Fibroblast of villous mesenchyme (primary cell): ENCODE measurements around the gene ZNF345. TPM values are rescaled to one million over a fixed set of nuclear protein-coding genes. Genes with fewer than 3 reads are reported as not detected.
A peak's percentile ranks its signal among the peaks of the same experiment; 100 is the strongest.

ENCODE experiments used
- DNase-seq: peaks from one replicate; pipeline ENCODE4 v3.0.0-alpha.2; 2010; ENCODE audit warnings: low read depth
- H3K4me3 ChIP-seq: 2 replicates; pipeline ENCODE4 v1.5.1; 2011; ENCODE audit warnings: low read depth, mild to moderate bottlenecking, low read length
- total RNA-seq: library from RNA; depleted of rRNA; stranded (reverse); fragments of >200 nt; gene quantifications from 2 replicates; pipeline ENCODE4 v1.2.3, GENCODE V29; 2012
- TF ChIP-seq, protein P1 (sequence below): IDR thresholded peaks from 2 replicates; pipeline ENCODE4 v1.5.1; 2012; ENCODE audit warnings: low read depth, mild to moderate bottlenecking, low read length; ENCODE audit not compliant: insufficient read depth

ZNF345 gene
- total RNA-seq, 1 donor = 6.0 TPM

DNA sequence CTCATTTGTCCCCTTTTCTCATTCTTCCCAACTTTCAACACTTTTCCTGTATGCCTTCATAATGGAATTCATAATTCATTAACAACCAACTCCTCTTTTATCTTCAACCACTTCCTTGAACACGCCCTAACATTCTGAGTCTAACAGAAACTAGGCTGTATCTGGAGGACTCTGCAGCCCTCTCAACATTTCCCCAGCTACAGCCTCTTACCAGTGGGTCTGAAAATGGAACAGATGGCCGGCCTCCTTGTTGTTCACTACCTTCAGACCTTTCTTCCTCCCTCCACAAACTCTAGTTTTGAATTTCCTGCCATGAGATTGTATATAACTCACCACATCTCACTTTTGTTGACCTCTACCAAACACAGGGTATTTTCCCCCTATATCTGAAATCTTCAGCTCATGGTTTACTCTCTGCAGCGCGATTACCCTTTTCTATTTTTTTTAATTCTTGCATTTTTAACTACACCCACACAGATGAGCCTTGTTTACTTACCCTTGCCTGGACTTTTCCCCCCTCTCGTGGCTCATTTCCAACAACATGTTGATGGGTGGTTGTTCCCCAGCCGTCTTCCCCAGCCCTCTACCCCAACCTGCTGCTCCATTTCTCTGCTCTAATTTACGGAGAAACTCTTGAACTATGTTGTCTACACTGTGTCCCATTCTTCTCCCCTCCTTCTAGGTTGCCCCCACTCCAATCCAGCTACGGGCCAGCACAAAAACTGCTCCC is 13.3 kb upstream of the ZNF345 start:
- peak overlapping the region; percentile 88 for H3K4me3 ChIP-seq
- TF ChIP-seq, protein P1, sequence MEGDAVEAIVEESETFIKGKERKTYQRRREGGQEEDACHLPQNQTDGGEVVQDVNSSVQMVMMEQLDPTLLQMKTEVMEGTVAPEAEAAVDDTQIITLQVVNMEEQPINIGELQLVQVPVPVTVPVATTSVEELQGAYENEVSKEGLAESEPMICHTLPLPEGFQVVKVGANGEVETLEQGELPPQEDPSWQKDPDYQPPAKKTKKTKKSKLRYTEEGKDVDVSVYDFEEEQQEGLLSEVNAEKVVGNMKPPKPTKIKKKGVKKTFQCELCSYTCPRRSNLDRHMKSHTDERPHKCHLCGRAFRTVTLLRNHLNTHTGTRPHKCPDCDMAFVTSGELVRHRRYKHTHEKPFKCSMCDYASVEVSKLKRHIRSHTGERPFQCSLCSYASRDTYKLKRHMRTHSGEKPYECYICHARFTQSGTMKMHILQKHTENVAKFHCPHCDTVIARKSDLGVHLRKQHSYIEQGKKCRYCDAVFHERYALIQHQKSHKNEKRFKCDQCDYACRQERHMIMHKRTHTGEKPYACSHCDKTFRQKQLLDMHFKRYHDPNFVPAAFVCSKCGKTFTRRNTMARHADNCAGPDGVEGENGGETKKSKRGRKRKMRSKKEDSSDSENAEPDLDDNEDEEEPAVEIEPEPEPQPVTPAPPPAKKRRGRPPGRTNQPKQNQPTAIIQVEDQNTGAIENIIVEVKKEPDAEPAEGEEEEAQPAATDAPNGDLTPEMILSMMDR = no peak
- DNase-seq = no peak

DNA sequence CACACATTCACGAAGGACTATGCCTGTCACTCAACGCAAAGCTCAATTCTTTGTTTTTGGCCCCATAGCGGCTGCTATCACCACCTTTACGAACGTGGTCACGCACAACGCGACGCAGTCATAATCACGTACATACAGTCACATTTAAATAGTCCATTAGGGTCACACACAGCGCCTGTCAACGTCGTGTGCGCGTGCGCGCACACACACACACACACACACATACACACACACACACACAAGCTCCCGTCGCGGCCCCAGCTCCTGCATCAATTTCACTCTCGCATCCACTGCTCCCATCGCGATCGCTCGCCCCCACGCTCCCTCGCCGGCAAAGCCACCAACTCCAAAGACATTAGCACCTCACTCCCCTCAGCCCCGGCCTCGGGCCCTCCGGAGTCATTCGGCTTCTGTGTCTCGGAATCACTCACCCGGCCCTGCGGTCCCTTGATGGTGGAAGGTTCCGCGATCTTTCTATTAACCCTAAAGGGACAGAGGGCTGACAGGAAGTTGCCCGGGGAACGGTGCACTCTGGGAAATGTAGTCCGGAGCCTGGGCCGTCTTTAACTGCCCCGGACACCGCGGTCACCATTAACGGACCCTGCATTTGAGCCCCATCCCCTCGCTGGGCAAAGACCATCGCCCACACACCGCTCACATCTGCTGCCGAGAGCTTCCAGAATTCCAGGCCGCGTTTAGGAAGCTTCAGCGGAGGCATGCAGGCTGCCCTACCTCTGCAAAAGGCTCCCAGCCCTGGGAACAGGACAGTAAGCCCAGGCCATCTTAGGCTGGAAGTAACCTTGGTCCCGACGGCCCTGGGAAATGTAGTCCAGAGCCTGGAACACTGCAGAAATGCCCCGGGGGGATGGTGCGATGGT is 12.5 kb upstream of the ZNF345 start, which contains the start of gene ZNF790:
TSS of gene ZNF790 (minus strand) at position 482 of the 878 bp plus-strand sequence. CDS start 12,768 bp downstream, outside the sequence.
- TF ChIP-seq, protein P1 = no peak
- H3K4me3 ChIP-seq = peak within 1 kb of the TSS; percentile 88
- DNase-seq = peak; percentile 92

DNA sequence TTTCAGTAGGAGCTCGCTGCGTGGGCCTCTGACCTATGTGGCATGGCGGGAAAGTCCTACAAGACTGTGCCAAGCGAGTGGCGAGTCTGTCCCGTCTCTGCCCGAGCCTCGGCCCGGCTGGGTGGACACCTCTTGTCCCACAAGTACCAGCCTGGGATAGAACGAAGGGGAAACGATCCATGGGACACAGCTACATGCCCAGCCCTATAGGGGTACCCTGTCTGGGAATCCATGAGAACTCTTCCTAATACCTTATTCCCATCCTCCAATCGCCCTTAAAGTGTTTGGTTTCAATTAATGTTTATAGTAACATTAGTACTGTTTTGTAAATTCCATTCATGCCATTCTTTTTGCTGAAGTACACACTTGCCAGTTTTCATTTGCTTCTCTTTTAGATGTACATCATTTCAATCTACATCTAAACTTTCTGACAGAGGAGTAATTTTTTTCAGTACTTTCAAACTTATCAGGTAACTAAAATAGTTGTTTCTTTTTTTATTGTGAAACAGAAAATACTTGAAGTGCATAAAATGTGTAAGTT is 11.8 kb upstream of the ZNF345 start:
- DNase-seq = peak; percentile 11
- TF ChIP-seq, protein P1 = no peak
- H3K4me3 ChIP-seq = peak overlapping the region; percentile 88

DNA sequence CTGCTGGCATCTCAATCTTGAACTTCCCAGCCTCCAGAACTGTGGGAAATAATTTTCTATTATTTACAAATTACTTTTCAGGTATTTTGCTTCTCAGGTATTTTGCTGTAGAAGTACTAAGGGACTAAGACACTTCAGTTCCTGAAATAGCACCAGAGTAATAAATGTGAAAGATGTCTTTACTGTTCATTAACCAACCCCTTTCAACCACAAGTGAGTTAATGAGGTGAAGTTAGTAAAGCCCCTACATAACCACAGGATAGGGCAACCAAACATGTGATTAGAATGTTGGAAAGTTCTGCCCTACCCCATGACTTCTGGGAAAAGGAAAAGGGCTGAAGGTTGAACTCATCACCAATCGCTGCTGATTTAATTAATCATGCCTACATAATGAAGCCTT is 2.7 kb upstream of the ZNF345 start:
- no peak overlapping the region for H3K4me3 ChIP-seq
- TF ChIP-seq, protein P1 = no peak
- DNase-seq = no peak

DNA sequence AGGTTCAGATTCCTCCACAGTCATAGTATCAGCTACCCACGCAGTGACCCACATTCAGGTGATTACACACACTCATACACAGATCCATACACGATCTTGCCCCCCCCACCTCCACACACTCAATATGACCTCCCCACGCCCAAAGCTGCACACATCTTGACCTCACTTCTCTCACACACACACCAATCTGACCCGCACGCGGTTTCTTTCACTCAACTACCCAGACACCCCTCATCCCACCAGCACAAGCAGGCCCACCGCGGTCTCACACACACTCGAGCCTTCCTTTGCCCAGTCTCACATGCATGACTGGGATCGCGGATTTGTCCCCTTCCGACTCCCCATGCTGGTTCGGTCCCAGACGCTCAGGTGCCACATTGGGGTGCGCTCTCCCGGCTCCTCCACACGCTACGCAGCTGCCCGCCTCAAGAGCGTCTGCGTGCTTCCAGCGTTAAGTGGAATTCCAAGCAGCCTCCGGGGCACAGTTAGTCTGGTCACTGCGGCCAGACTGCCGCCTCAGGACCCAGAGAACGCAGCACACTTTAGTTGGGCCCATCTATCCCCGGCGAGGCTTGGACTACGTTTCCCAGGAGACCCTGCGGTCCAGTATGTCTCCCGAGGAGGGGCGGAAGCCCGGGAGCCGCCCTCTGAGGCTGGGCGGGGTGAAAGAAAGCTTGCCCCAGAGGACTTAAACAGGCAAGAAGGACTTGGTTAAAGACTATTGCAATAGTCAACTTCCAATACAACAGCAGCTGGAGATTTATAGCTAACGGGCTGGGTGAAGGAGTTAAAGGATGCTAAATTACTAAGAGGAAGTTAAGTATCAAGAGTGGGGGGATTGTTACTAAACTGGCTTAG is 746 bp upstream of the ZNF345 start:
- peak overlapping the region; percentile 86 for H3K4me3 ChIP-seq
- DNase-seq = peak; percentile 90
- TF ChIP-seq, protein P1 = no peak

DNA sequence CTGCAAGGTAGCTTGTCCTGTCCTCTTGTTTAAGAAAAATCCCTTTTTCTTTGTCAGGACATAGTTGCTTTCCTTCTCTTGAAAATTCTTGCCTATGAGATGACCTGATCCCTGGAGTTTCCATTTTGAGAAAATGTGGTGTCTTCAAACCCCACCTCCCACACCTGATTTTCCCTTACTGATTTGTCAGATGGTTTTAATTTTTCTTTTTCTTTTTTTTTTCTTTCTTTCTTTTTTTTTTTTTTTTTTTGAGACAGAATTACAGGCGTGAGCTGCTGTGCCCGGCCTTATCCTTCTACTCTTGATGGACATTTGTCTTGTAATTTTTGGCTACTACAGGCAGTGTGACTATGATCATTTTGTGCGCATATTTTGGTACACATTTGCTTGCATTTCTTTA is 1.2 kb downstream of the ZNF345 start:
- no peak for DNase-seq
- peak overlapping the region; percentile 86 for H3K4me3 ChIP-seq
- TF ChIP-seq, protein P1 = no peak
